ENCODE results near the gene BICDL1.
"Not testable (repeated sequence)": the region's sequence is repeated elsewhere in the genome, so short reads cannot be mapped to it uniquely, and the experiment has no call there.

The BICDL1 gene

GRCh38 chr12:120016199-120016598 lies 27.2 kb downstream of the BICDL1 start:
- H4K8ac ChIP-seq (ENCODE audit: low read depth, low read length); H2AFZ ChIP-seq (ENCODE audit: insufficient read depth, low read length, poor library complexity); H2AK5ac ChIP-seq (ENCODE audit: low read length); H3K9ac ChIP-seq (ENCODE audit: low read length); H3K4me3 ChIP-seq (ENCODE audit: low read depth, low read length); H2BK120ac ChIP-seq (ENCODE audit: insufficient read depth, low read length, poor library complexity); H2BK5ac ChIP-seq (ENCODE audit: low read depth, low read length, poor library complexity); H4K91ac ChIP-seq (ENCODE audit: low read depth, low read length); H3K9me3 ChIP-seq (ENCODE audit: insufficient read depth, low read depth, low read length); H3K27ac ChIP-seq (ENCODE audit: low read depth, low read length); H3K4me2 ChIP-seq (ENCODE audit: low read length); H4K12ac ChIP-seq (ENCODE audit: low read depth, low read length); H3K14ac ChIP-seq (ENCODE audit: low read length); H3K36me3 ChIP-seq (ENCODE audit: control insufficient read depth in 1 of 2, insufficient read depth in 2 of 2, low read length in 2 of 2); H3K4me1 ChIP-seq (ENCODE audit: control insufficient read depth in 1 of 2, insufficient read depth in 2 of 2, low read length in 2 of 2); H2BK12ac ChIP-seq (ENCODE audit: low read length); H3K79me2 ChIP-seq (ENCODE audit: control insufficient read depth, insufficient read depth, low read length, poor library complexity); H3K4ac ChIP-seq (ENCODE audit: low read depth, low read length); H3K23ac ChIP-seq (ENCODE audit: low read length); DNase-seq; H3K79me1 ChIP-seq (ENCODE audit: low read length); H3K27me3 ChIP-seq (ENCODE audit: insufficient read depth, low read length); H3K18ac ChIP-seq (ENCODE audit: low read length): not testable (repeated sequence)
- no CpG with 5 or more reads among the region's 2 CpGs for WGBS (ENCODE audit: extremely low coverage, insufficient coverage, insufficient read length)

GRCh38 chr12:120019197-120019596 lies 30.2 kb downstream of the BICDL1 start:
- H3K27me3 ChIP-seq (ENCODE audit: insufficient read depth, low read length): no peaks in the 10 kb centered on the region
- peaks cover 0 to 3% of the 10 kb centered on the region in 2 experiments for H3K4me1 ChIP-seq (ENCODE audit: control insufficient read depth in 1 of 2, insufficient read depth in 2 of 2, low read length in 2 of 2)
- H2BK5ac ChIP-seq (ENCODE audit: low read depth, low read length, poor library complexity): no peak overlapping the region
- no peaks in the 10 kb centered on the region for H3K79me2 ChIP-seq (ENCODE audit: control insufficient read depth, insufficient read depth, low read length, poor library complexity)
- no peak overlapping the region for H3K27ac ChIP-seq (ENCODE audit: low read depth, low read length)
- no peak overlapping the region for H3K4ac ChIP-seq (ENCODE audit: low read depth, low read length)
- H4K91ac ChIP-seq (ENCODE audit: low read depth, low read length): no peak overlapping the region
- H4K8ac ChIP-seq (ENCODE audit: low read depth, low read length): no peak overlapping the region
- no peaks in the 10 kb centered on the region for H3K79me1 ChIP-seq (ENCODE audit: low read length)
- H3K4me2 ChIP-seq (ENCODE audit: low read length): no peak overlapping the region
- no peak overlapping the region for H2BK12ac ChIP-seq (ENCODE audit: low read length)
- no peak overlapping the region for H3K14ac ChIP-seq (ENCODE audit: low read length)
- H2AFZ ChIP-seq (ENCODE audit: insufficient read depth, low read length, poor library complexity): no peak overlapping the region
- no peak overlapping the region for H2BK120ac ChIP-seq (ENCODE audit: insufficient read depth, low read length, poor library complexity)
- no peaks in the 10 kb centered on the region for H3K9me3 ChIP-seq (ENCODE audit: insufficient read depth, low read depth, low read length)
- H3K23ac ChIP-seq (ENCODE audit: low read length): no peak overlapping the region
- no peak overlapping the region for H3K4me3 ChIP-seq (ENCODE audit: low read depth, low read length)
- no peaks in the 10 kb centered on the region for H3K36me3 ChIP-seq (ENCODE audit: control insufficient read depth in 1 of 2, insufficient read depth in 2 of 2, low read length in 2 of 2)
- no peak overlapping the region for H3K9ac ChIP-seq (ENCODE audit: low read length)
- no peak overlapping the region for H3K18ac ChIP-seq (ENCODE audit: low read length)
- DNase-seq: no peak
- H4K12ac ChIP-seq (ENCODE audit: low read depth, low read length): no peak overlapping the region
- H2AK5ac ChIP-seq (ENCODE audit: low read length): no peak overlapping the region

- H3K27ac ChIP-seq (ENCODE audit: low read depth, low read length): no peak overlapping the region
- no peak overlapping the region for H3K14ac ChIP-seq (ENCODE audit: low read length)
- no peak overlapping the region for H2AFZ ChIP-seq (ENCODE audit: insufficient read depth, low read length, poor library complexity)
- no peaks in the 10 kb centered on the region for H3K79me2 ChIP-seq (ENCODE audit: control insufficient read depth, insufficient read depth, low read length, poor library complexity)
- H3K23ac ChIP-seq (ENCODE audit: low read length): no peak overlapping the region
- H3K4me2 ChIP-seq (ENCODE audit: low read length): no peak overlapping the region
- no peak overlapping the region for H2BK12ac ChIP-seq (ENCODE audit: low read length)
- H3K9ac ChIP-seq (ENCODE audit: low read length): no peak overlapping the region
- H2AK5ac ChIP-seq (ENCODE audit: low read length): no peak overlapping the region
- H3K4me3 ChIP-seq (ENCODE audit: low read depth, low read length): no peak overlapping the region
- no CpG with 5 or more reads among the region's 5 CpGs for WGBS (ENCODE audit: extremely low coverage, insufficient coverage, insufficient read length)
- no peak overlapping the region for H3K18ac ChIP-seq (ENCODE audit: low read length)
- H3K36me3 ChIP-seq (ENCODE audit: control insufficient read depth in 1 of 2, insufficient read depth in 2 of 2, low read length in 2 of 2): no peaks in the 10 kb centered on the region
- H3K4ac ChIP-seq (ENCODE audit: low read depth, low read length): no peak overlapping the region
- H3K4me1 ChIP-seq (ENCODE audit: control insufficient read depth in 1 of 2, insufficient read depth in 2 of 2, low read length in 2 of 2): no peaks in the 10 kb centered on the region
- H3K79me1 ChIP-seq (ENCODE audit: low read length): no peaks in the 10 kb centered on the region
- no peak overlapping the region for H4K8ac ChIP-seq (ENCODE audit: low read depth, low read length)
- no peak overlapping the region for H4K12ac ChIP-seq (ENCODE audit: low read depth, low read length)
- DNase-seq: no peak
- no peaks in the 10 kb centered on the region for H3K9me3 ChIP-seq (ENCODE audit: insufficient read depth, low read depth, low read length)
- no peak overlapping the region for H2BK120ac ChIP-seq (ENCODE audit: insufficient read depth, low read length, poor library complexity)
- no peak overlapping the region for H2BK5ac ChIP-seq (ENCODE audit: low read depth, low read length, poor library complexity)
- H4K91ac ChIP-seq (ENCODE audit: low read depth, low read length): no peak overlapping the region
- H3K27me3 ChIP-seq (ENCODE audit: insufficient read depth, low read length): no peaks in the 10 kb centered on the region
These were observed 30.9 kb downstream of the BICDL1 start for GRCh38 chr12:120019938-120020337.

GRCh38 chr12:120024193-120024592 lies 35.2 kb downstream of the BICDL1 start:
- Histone ChIP-seq H2BK120ac (ENCODE audit: insufficient read depth, low read length, poor library complexity) (no peak overlapping the region), H3K36me3 (ENCODE audit: control insufficient read depth in 1 of 2, insufficient read depth in 2 of 2, low read length in 2 of 2) (no peaks in the 10 kb centered on the region), H3K27ac (ENCODE audit: low read depth, low read length) (no peak overlapping the region)

More at GRCh38 chr12:120024193-120024592, 35.2 kb downstream of the BICDL1 start:
- Histone ChIP-seq H3K79me1 (ENCODE audit: low read length) (no peaks in the 10 kb centered on the region), H3K14ac (ENCODE audit: low read length) (no peak overlapping the region), H3K23ac (ENCODE audit: low read length) (no peak overlapping the region), H3K4me2 (ENCODE audit: low read length) (no peak overlapping the region), H2BK5ac (ENCODE audit: low read depth, low read length, poor library complexity) (no peak overlapping the region), H4K91ac (ENCODE audit: low read depth, low read length) (no peak overlapping the region), H3K9me3 (ENCODE audit: insufficient read depth, low read depth, low read length) (no peaks in the 10 kb centered on the region), H3K4me3 (ENCODE audit: low read depth, low read length) (no peak overlapping the region), H3K18ac (ENCODE audit: low read length) (no peak overlapping the region), H3K27me3 (ENCODE audit: insufficient read depth, low read length) (no peaks in the 10 kb centered on the region), H4K12ac (ENCODE audit: low read depth, low read length) (no peak overlapping the region), H2AK5ac (ENCODE audit: low read length) (no peak overlapping the region), H3K9ac (ENCODE audit: low read length) (no peak overlapping the region), H3K79me2 (ENCODE audit: control insufficient read depth, insufficient read depth, low read length, poor library complexity) (no peaks in the 10 kb centered on the region), H4K8ac (ENCODE audit: low read depth, low read length) (no peak overlapping the region), H3K4ac (ENCODE audit: low read depth, low read length) (no peak overlapping the region), H3K4me1 (ENCODE audit: control insufficient read depth in 1 of 2, insufficient read depth in 2 of 2, low read length in 2 of 2) (no peaks in the 10 kb centered on the region), H2BK12ac (ENCODE audit: low read length) (no peak overlapping the region), H2AFZ (ENCODE audit: insufficient read depth, low read length, poor library complexity) (no peak overlapping the region)
- WGBS (ENCODE audit: extremely low coverage, insufficient coverage, insufficient read length): no CpG with 5 or more reads among the region's 2 CpGs
- no peak for DNase-seq

Measured in trophoblast cell (in vitro differentiated cells and primary cell).